Measurements from ENCODE around the gene HNRNPUL2.
"Not testable (repeated sequence)": the region's sequence is repeated elsewhere in the genome, so short reads cannot be mapped to it uniquely, and the experiment has no call there.

Gene HNRNPUL2

GRCh38 chr11:62705880-62706849, 21.1 kb downstream of the HNRNPUL2 start:
- in situ Hi-C loops (cut with MboI; ENCODE audit: low sequenced_read_pairs): no loop called here

DNA sequence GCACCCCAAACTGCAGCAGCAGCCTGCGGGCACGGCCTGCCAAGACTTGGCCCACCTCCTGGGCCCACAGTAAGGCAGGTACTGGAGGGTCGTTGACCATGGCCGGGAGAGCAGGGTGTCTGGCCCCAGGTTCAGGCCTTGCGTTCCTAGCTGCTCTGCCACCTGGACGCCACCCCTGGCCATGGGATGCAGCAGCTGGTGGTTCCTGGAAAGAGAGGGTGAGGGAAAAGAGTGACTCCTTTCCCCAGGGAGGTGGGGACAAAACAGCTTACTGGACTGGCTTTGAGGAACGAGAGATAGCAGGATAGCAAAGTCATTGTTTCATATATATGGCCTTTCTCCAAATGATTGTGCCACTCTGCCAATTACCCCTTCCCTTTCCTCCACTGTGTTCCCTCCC, 21.8 kb downstream of the HNRNPUL2 start:
- in situ Hi-C loops (cut with MboI; ENCODE audit: low sequenced_read_pairs): no loop called here

GRCh38 chr11:62703921-62704320, 23.3 kb downstream of the HNRNPUL2 start:
- in situ Hi-C loops (cut with MboI; ENCODE audit: low sequenced_read_pairs): not testable (repeated sequence)

GRCh38 chr11:62702246-62702645, 25.0 kb downstream of the HNRNPUL2 start:
- in situ Hi-C loops (cut with MboI; ENCODE audit: low sequenced_read_pairs): no loop called here

DNA sequence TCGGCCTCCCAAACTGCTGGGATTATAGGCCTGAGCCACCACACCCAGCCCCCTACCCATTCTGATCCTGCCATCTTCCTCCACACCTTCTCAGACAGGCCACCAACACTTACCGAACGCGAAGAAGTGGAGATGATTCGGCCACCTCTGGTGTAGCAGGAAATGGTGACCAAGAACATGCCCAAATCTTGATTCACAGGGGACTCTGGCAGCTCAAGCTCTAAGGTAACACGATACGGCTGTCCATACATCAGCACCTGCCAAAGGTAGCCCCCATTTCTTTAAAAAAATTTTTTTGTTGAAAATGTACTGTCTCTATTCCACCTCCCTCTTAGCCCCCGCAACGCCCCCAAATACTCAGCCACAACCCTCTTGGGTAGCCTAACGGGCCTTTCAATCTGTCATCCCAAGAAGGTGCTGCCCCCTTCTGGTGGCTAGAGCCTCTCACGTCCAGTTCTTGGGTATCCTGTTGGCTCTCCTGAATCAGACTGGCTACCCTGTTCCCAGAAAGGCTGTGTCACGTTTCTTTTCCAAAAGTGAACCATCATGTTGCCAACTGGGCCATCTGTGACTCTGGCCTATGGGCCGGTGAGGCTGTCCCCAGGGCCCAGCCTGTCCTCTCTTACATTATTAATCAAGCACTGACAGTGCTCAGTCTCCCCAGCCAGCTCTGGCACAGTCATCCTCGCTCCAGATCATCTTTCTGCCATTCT, 32.6 kb downstream of the HNRNPUL2 start:
- in situ Hi-C loops (cut with MboI; ENCODE audit: low sequenced_read_pairs): loop anchor here (10.0 kb wide), 2 partner anchors 100 to 300 kb away; partner anchors contain the start of gene TUT1

- in situ Hi-C loops (cut with MboI; ENCODE audit: low sequenced_read_pairs): loop anchor here (10.0 kb wide), 2 partner anchors 99 to 299 kb away; partner anchors contain the start of gene TUT1
These were observed 33.6 kb downstream of the HNRNPUL2 start for GRCh38 chr11:62693624-62694023.

DNA sequence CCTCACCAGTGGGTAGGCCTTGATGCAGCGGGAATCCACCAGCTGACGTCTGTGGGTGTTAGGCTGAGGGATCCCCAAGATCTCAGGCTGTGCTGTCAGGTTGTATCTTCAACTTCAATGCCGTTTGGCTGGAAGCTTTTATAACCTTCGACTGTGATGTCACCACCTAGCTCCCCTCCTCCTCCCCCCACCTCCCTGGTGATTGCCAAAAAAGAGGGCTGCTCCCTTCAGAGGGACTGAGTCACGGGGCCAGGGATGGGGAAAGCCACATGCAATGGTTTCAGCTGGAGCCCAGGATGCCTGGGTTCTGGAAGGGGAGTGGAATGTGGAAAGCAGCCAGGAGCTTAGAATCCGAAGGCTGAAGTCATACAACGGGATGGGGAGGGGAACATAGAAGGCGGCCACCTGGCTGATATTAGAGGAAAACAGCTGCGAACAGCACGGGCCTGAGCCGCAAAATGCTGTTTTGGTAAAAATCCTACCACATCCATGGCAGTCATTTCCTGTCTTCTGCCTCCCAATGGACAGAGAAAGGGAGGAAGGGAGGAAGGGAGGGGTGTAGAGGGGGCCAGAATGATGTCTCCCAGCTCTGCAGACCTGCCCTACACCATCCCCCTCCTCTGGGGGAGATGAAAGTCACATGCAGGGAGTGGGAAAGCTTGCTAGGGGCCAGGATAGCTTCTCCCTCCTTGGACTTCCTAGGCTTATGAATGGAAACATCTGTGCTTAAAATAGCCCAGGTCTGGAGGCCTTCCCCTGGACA, 37.7 kb downstream of the HNRNPUL2 start, which contains the start of gene LRRN4CL:
LRRN4CL (minus strand) TSS at position 110 of the 763 bp plus-strand sequence. CDS start 1,022 bp downstream, outside the sequence.
- in situ Hi-C loops (cut with MboI; ENCODE audit: low sequenced_read_pairs): loop anchor here (10.0 kb wide), 2 partner anchors 95 to 295 kb away; partner anchors contain the start of gene TUT1

- in situ Hi-C loops (cut with MboI; ENCODE audit: low sequenced_read_pairs): no loop called here
These were observed 38.8 kb downstream of the HNRNPUL2 start for GRCh38 chr11:62688491-62688890.

- in situ Hi-C loops (cut with MboI; ENCODE audit: low sequenced_read_pairs): no loop called here
These were observed 39.5 kb downstream of the HNRNPUL2 start for GRCh38 chr11:62687508-62688396.

DNA sequence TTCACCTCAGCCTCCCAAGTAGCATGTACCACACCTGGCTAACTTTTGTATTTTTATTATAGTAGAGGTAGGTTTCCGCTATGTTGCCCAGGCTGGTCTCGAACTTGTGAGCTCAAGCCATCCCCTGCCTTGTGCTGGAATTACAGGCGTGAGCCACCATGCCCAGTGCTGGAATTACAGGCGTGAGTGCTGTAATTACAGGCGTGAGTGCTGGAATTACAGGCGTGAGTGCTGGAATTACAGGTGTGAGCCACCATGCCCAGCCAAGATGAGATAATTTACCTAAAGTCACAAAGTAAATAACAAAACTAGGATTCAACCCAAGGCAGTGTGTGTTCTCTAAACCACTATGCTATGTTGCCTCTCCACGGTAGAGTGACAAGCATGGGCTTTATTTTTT, 44.7 kb downstream of the HNRNPUL2 start:
- in situ Hi-C loops (cut with MboI; ENCODE audit: low sequenced_read_pairs): no loop called here

DNA sequence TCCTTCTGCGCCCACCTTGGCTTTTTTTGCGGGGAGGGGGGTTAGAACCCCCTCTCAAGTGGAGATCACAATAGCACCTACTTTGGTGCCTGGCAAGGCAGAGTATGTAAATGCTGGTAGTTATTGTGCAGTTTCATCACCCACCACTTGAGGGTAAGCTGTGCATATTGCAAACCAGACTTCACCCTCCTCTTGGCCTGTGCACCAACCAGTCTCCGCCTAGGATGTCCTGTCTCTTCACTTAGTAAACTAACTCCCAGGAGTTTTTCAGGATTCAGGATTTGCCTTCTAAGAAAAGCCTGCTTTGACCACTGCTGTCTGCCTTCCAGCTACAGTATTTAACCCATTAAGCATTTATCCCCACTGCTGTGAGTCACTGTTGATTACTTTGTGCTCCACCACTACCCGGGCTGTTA, 46.4 kb downstream of the HNRNPUL2 start:
- in situ Hi-C loops (cut with MboI; ENCODE audit: low sequenced_read_pairs): no loop called here

DNA sequence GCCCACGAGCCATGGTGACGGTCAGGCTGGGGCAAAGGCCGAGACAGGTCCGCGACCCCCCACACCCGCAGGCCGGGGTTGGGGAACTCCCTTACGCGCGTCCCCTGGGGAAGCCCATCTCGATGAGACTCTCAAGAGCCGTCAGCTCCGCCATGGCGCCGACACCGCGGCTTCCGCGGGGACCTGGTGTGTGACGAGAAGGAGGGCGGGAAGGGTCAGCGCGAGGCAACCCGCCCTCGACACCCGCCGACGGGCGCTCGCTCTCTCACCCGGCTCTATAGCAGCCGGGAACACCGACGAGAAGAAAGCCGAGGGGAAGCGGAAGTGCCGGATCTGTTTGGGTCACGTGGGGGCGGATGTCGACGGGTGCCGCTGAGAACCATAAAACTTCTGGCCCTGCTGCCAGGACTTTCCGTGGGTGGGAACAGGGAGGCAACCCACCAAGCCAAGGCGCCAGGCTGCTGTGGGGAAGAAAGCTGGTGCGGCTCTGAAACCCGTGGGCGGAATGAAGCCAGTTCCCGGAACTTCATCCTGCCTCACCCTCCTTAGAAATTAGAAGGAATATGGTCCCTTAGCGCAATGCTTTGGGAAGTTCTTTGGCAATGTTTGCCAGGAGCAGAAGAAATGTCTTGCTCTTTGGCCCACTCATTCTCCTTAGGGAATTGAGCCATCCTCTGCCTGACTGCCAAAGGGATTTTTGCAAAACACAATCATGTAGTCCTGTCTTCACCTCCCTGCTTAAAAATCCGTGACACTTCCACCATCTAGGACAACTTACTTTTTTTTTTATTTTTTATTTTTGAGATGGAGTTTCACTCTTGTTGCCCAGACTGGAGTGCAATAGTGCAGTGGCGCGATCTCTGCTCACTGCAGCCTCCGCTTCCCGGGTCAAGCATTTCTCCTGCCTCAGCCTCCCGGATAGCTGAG, 48.2 kb downstream of the HNRNPUL2 start, which contains the start of gene UBXN1:
UBXN1 (minus strand) TSS at position 304 of the 927 bp plus-strand sequence; CDS start at position 154, 150 bp downstream.
- in situ Hi-C loops (cut with MboI; ENCODE audit: low sequenced_read_pairs): no loop called here

DNA sequence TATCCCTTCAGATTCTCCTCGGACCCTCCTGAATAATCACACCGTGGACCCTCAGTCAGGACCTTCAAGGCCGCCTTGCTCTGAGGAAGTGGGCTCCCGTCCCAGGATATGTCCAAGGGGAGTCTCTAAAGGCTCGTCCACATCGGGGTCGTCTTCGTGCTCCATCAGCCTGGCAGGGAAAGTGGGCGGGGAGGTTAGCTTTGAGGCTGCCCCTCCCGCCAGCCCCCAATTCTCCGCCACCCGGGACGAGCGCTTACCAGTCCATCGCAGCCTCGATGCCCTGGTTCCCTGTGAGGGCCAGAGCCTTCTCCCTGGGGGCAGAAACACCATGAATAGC, 48.9 kb downstream of the HNRNPUL2 start:
- in situ Hi-C loops (cut with MboI; ENCODE audit: low sequenced_read_pairs): no loop called here

DNA sequence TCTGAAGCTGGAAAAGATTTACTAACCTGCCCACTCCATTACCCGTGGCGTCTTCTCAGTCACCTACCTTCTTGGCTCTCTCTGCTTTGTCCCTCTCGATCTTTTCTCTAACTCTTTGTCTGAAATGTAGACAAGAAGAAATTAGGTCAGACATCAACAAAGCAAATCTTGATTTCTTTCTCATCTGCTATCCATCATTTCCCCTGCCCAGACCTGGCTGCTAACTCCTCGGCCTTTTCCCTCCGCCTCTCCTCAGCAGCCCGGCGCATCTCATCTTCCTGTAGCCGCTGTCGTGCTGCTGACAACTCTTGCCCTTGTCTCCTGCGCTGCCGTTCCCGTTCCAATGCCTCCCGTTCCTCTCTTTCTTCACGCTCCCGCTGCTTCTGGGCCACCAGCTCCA, 49.5 kb downstream of the HNRNPUL2 start:
- in situ Hi-C loops (cut with MboI; ENCODE audit: low sequenced_read_pairs): no loop called here

- in situ Hi-C loops (cut with MboI; ENCODE audit: low sequenced_read_pairs): no loop called here
These were observed 50.1 kb downstream of the HNRNPUL2 start for GRCh38 chr11:62677156-62677555.

DNA sequence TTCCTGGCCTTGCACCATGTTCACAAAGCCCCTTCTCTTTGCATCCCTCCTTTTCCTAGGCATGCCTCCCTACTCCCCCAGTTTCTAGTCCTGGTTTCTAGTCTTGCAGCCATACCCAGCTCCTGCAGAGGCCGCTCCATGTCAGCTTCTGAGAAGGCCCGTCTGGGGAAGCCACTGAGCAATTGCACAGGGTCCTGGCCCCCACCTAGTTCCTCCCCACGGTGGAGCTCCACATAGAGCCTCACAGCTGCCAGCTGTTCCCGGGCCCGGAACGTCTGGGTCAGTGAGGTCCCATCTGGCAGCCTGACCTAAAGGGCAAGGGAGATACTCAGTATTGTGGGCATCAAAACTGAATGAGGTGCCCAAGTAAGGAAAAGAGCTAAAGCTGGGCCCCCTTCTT, 50.6 kb downstream of the HNRNPUL2 start:
- in situ Hi-C loops (cut with MboI; ENCODE audit: low sequenced_read_pairs): no loop called here

DNA sequence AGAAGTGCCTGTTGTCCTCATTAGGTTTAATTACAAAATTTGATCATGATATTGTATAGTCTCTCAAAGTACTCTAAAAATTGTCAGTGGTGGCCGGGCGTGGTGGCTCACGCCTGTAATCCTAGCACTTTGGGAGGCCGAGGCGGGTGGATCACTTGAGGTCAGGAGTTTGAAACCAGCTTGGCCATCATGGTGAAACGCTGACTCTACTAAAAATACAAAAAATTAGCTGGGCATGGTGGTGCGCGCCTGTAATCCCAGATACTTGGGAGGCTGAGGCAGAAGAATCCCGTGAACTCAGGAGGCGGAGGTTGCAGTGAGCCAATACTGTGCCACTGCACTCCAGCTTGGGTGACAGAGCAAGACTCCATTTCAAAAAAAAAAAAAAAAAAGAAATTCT, 51.8 kb downstream of the HNRNPUL2 start:
- in situ Hi-C loops (cut with MboI; ENCODE audit: low sequenced_read_pairs): not testable (repeated sequence)

DNA sequence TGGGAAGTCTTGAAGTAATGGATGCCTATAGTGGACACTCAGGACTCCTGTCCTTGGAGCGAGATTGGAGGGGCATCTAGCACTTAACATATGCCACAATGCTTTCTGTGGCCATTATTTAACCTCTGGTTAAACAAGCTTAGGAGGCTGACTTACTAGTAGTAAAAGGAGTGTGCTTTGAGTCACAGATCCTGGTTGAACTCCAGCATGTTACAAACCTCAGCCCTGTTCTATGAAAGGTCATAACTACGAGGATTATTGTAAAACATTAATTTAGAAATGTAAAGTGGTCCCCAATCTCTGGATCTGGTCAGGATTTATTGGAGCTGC, 54.1 kb downstream of the HNRNPUL2 start:
- in situ Hi-C loops (cut with MboI; ENCODE audit: low sequenced_read_pairs): no loop called here

Measured in HL-60/S4 (cell line).